GM23338 (cell line): Measurements from ENCODE around the gene TANGO6.

ENCODE experiments used
- CREB1 ChIP-seq: fragments of 250-450 bp; sonication (Bioruptor Pico); IDR thresholded peaks from 2 replicates; pipeline ENCODE4 v1.5.0; 2020; ENCODE audit warnings: low read depth, mild to moderate bottlenecking, moderate library complexity
- EZH2 ChIP-seq: fragments of 200-600 bp; sonication (generic); IDR thresholded peaks from one replicate; pipeline ENCODE4 v1.8.0; 2017; ENCODE audit warnings: antibody characterized with exemption, mild to moderate bottlenecking, low read depth; ENCODE audit not compliant: unreplicated experiment
- EZH2phosphoT487 ChIP-seq: fragments of 200-600 bp; sonication (generic); IDR thresholded peaks from one replicate; pipeline ENCODE4 v1.8.1; 2018; ENCODE audit warnings: antibody characterized with exemption; ENCODE audit not compliant: unreplicated experiment
- JUNB ChIP-seq: IDR thresholded peaks from one replicate; pipeline ENCODE4 v1.6.1; 2016; ENCODE audit warnings: antibody characterized with exemption; ENCODE audit not compliant: unreplicated experiment
- NANOG ChIP-seq: IDR thresholded peaks from 2 replicates; pipeline ENCODE4 v1.6.1; 2016; ENCODE audit warnings: antibody characterized with exemption, borderline replicate concordance
- POLR2AphosphoS5 ChIP-seq: IDR thresholded peaks from 2 replicates; pipeline ENCODE4 v1.6.1; 2016; ENCODE audit warnings: antibody characterized with exemption, low read depth
- STAT1 ChIP-seq: IDR thresholded peaks from one replicate; pipeline ENCODE4 v1.6.1; 2016; ENCODE audit warnings: antibody characterized with exemption; ENCODE audit not compliant: unreplicated experiment
- ZNF114 ChIP-seq: fragments of 250-450 bp; sonication (Bioruptor Pico); IDR thresholded peaks from 2 replicates; pipeline ENCODE4 v1.5.0; 2020; ENCODE audit warnings: mild to moderate bottlenecking, moderate library complexity
- ZNF331 ChIP-seq: fragments of 250-450 bp; sonication (Bioruptor Pico); IDR thresholded peaks from 2 replicates; pipeline ENCODE4 v1.5.0; 2020; ENCODE audit warnings: low read depth, mild to moderate bottlenecking, moderate library complexity
- TF ChIP-seq, protein P1 (sequence below), 2 experiments: fragments of 200-600 bp in 1 of 2; sonication (generic) in 1 of 2; conservative IDR thresholded peaks; 2 replicates each; pipeline versions ENCODE4 v1.5.1 to v1.6.1; 2016 to 2017; ENCODE audit warnings: antibody characterized with exemption in 2 of 2, low read depth in 2 of 2, mild to moderate bottlenecking in 2 of 2, moderate library complexity in 1 of 2
- TF ChIP-seq, protein P2 (sequence below): IDR thresholded peaks from one replicate; pipeline ENCODE4 v1.6.1; 2018; ENCODE audit warnings: antibody characterized with exemption; ENCODE audit not compliant: unreplicated experiment
- TF ChIP-seq, protein P3 (sequence below): IDR thresholded peaks from 2 replicates; pipeline ENCODE4 v1.6.1; 2016; ENCODE audit warnings: antibody characterized with exemption

DNA sequence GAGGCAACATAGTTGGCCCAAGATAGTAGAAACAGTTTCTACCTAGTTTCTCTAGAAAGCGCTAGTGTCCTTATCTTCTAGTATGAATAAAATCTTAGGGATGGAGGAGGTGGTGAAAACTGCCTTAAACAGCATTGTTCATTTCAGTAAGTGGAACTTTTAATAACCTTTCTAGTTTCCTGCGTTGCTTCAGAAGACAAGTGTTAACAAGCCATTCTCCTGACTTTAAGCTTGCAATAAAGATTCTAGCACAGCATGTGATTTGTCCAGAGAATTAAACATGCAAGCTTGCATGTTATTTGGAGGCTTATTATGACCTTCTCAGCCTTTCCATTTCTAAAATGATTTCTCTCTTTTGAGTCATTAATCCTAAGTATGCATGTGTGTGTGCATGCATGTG, 72.3 kb downstream of the TANGO6 start:
- TF ChIP-seq, protein P1, sequence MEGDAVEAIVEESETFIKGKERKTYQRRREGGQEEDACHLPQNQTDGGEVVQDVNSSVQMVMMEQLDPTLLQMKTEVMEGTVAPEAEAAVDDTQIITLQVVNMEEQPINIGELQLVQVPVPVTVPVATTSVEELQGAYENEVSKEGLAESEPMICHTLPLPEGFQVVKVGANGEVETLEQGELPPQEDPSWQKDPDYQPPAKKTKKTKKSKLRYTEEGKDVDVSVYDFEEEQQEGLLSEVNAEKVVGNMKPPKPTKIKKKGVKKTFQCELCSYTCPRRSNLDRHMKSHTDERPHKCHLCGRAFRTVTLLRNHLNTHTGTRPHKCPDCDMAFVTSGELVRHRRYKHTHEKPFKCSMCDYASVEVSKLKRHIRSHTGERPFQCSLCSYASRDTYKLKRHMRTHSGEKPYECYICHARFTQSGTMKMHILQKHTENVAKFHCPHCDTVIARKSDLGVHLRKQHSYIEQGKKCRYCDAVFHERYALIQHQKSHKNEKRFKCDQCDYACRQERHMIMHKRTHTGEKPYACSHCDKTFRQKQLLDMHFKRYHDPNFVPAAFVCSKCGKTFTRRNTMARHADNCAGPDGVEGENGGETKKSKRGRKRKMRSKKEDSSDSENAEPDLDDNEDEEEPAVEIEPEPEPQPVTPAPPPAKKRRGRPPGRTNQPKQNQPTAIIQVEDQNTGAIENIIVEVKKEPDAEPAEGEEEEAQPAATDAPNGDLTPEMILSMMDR (conservative IDR thresholded peaks at IDR 0.05; ENCODE audit: low read depth in 2 of 2), result no peak
- TF ChIP-seq EZH2phosphoT487, result no peak
- TF ChIP-seq, protein P2, sequence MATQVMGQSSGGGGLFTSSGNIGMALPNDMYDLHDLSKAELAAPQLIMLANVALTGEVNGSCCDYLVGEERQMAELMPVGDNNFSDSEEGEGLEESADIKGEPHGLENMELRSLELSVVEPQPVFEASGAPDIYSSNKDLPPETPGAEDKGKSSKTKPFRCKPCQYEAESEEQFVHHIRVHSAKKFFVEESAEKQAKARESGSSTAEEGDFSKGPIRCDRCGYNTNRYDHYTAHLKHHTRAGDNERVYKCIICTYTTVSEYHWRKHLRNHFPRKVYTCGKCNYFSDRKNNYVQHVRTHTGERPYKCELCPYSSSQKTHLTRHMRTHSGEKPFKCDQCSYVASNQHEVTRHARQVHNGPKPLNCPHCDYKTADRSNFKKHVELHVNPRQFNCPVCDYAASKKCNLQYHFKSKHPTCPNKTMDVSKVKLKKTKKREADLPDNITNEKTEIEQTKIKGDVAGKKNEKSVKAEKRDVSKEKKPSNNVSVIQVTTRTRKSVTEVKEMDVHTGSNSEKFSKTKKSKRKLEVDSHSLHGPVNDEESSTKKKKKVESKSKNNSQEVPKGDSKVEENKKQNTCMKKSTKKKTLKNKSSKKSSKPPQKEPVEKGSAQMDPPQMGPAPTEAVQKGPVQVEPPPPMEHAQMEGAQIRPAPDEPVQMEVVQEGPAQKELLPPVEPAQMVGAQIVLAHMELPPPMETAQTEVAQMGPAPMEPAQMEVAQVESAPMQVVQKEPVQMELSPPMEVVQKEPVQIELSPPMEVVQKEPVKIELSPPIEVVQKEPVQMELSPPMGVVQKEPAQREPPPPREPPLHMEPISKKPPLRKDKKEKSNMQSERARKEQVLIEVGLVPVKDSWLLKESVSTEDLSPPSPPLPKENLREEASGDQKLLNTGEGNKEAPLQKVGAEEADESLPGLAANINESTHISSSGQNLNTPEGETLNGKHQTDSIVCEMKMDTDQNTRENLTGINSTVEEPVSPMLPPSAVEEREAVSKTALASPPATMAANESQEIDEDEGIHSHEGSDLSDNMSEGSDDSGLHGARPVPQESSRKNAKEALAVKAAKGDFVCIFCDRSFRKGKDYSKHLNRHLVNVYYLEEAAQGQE, result no peak
- TF ChIP-seq POLR2AphosphoS5, result no peak
- TF ChIP-seq EZH2, result no peak
- TF ChIP-seq ZNF114 (CRISPR knock-in tag), result no peak
- TF ChIP-seq JUNB, result no peak
- no peak for TF ChIP-seq ZNF331 (CRISPR knock-in tag)
- TF ChIP-seq CREB1 (CRISPR knock-in tag), result no peak
- TF ChIP-seq, protein P3, sequence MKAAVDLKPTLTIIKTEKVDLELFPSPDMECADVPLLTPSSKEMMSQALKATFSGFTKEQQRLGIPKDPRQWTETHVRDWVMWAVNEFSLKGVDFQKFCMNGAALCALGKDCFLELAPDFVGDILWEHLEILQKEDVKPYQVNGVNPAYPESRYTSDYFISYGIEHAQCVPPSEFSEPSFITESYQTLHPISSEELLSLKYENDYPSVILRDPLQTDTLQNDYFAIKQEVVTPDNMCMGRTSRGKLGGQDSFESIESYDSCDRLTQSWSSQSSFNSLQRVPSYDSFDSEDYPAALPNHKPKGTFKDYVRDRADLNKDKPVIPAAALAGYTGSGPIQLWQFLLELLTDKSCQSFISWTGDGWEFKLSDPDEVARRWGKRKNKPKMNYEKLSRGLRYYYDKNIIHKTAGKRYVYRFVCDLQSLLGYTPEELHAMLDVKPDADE, result no peak
- no peak for TF ChIP-seq NANOG
- no peak for TF ChIP-seq STAT1
